HL-60/S4 treated with phorbol 12-myristate 13-acetate at 8.2 ng/mL for 4 days and 3 days (cell line): ENCODE data around the gene CCDC51.
"Not testable (repeated sequence)": the region's sequence is repeated elsewhere in the genome, so short reads cannot be mapped to it uniquely, and the experiment has no call there.

Experiments
- in situ Hi-C: fragments of 300-500 bp; cut with MboI; formaldehyde crosslinking; loops from 2 replicates; pipeline ENCODE4 v1.15.0; 2022; ENCODE audit warnings: low sequenced_read_pairs

Gene CCDC51

GRCh38 chr3:48466386-48467109 lies 26.6 kb upstream of the CCDC51 start:
- in situ Hi-C loops = no loop called here

DNA sequence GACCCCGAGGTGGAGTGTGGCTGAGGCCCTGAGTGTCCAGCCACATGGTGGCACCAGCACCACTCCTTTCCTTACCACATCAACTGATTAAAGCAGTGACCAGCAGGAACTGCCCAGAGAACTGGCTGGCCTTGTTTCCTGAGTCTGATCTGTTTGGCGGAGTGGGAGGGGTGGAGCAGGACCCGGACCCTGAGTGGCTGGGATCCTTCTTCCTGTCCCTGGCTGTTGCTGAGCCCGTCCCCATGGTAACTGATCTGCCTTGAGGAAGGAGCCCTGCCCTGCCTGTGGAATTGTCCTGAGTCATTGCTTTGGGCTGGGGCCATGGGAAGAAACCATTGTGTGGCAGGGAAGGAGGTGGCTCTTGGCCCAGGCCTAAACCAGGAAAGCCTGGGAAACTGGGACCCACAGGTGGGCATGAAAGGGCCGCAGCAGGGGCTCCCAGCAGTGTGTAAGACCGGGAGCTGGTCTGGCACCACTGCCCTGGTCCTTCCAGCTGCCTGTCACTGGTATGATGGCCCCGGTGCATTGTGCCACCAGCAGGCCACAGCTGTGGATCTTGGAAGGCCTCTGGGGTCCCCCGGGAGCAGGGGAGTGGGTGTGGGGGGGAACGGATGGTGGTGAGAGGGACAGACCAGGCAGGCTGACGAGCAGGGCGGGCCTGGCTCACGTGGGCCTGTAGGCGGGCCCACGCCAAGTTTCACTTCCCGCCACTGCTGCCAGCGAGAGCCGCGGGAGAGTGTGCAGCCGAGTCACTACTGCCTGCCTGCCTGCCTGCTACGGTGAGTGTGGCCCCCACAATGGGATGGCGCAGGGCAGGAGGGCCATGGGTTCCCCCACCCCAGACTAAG lies 25.8 kb upstream of the CCDC51 start:
- in situ Hi-C loops = no loop called here

GRCh38 chr3:48465237-48465530 lies 25.3 kb upstream of the CCDC51 start:
- in situ Hi-C loops = no loop called here

- in situ Hi-C loops = no loop called here
Measured at GRCh38 chr3:48464713-48465221, 24.8 kb upstream of the CCDC51 start.

DNA sequence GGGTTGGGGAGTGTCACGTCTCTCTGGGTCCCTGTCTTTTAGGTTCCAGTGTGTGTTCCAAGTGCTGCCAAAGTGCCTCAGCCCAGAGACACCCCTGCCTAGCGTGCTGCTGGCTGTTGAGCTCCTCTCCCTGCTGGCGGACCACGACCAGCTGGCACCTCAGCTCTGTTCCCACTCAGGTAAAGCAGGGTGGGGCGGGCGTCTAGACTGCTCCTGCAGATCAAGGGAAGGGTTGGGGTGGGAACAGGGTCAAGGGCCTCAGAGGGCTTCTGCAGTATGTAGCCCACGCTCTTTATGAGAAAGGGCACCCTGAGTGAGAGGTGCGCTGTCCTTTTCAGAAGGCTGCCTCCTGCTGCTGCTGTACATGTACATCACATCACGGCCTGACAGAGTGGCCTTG lies 23.8 kb upstream of the CCDC51 start:
- in situ Hi-C loops = no loop called here

DNA sequence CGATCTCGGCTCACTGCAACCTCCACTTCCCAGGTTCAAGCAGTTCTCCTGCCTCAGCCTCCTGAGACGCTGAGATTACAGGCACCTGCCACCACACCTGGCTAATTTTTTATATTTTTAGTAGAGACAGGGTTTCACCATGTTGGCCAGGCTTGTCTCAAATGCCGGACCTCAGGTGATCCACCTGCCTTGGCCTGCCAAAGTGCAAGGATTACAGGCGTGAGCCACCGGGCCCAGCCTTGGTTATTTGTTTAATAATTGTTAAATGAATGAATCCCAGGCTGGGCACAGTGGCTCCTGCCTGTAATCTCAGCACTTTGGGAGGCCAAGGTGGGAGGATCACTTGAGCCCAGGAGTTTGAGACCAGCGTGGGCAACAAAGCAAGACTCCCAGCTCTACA lies 21.8 kb upstream of the CCDC51 start:
- in situ Hi-C loops = not testable (repeated sequence)

DNA sequence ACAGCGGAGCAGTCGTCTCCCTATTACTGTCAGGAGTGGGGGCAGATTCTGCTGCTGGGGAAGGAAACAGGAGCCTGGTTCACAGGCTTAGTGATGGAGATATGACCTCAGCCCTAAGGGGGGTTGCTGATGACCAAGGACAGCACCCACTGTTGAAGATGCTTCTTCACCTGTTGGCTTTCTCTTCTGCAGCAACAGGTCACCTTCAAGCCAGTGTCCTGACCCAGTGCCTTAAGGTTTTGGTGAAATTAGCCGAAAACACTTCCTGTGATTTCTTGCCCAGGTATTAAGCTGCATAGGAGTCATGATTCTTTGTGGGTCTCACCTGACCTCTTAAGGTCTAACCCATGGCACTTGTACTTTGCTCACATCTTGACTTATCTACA lies 20.6 kb upstream of the CCDC51 start:
- in situ Hi-C loops = no loop called here

- in situ Hi-C loops = no loop called here
Measured at GRCh38 chr3:48459773-48460516, 20.0 kb upstream of the CCDC51 start.

GRCh38 chr3:48459331-48459730 lies 19.4 kb upstream of the CCDC51 start:
- in situ Hi-C loops = no loop called here

GRCh38 chr3:48456456-48456855 lies 16.5 kb upstream of the CCDC51 start:
- in situ Hi-C loops = no loop called here

DNA sequence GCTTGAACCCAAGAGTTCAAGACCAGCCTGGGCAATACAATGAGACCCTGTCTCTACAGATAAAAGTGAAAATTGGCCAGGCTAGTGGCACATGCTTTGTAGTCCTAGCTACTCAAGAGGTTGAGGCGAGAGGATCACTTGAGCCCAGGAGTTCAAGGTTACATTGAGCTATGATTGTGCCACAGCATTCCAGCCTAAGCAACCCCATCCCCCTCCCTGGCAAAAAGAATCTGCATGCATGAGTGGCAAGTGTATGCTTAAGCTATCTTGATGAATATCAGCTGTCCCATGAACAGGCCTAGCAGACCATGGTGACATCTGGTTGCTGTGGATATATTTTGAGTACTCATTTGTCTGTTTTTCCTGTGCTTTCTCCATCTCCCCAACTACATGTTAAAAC lies 11.4 kb upstream of the CCDC51 start:
- in situ Hi-C loops = no loop called here

DNA sequence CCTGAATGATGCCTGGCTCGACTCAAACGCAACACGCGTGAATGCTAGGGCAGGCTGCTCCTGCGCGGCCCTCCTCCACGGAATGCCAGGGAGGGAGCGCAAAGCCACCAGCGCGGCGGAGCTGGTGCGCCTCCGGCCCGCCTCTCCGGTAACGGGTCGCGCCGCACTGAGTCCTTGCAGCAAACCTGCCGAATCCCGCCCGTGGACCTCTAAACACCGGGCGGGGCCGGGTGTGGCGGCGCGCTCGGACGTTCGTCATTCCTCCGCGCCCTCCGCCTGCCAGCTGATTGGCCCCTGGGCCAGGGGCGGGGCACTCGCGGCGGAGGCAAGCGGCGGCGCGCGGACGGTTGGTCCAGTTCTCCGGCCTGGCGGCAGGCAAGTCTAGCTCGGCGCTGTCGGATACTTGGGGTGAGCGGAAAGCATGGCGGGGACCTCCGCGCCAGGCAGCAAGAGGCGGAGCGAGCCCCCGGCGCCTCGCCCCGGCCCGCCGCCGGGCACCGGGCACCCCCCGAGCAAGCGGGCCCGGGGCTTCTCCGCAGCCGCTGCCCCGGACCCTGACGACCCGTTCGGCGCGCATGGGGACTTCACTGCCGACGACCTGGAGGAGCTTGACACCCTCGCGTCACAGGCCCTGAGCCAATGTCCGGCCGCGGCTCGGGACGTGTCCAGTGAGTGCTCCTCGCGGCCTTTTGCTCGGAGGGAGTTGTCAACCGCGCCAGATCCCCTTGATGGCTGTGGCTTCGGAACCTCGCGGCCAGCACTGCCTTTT lies 6.7 kb upstream of the CCDC51 start, which contains the start of gene ATRIP:
ATRIP (plus strand) TSS at position 313 of the 769 bp plus-strand sequence; CDS start at position 422, 109 bp downstream.
- in situ Hi-C loops = loop anchor here (25.0 kb wide), 1 partner anchor 184 kb away; no protein-coding TSS in a partner anchor

GRCh38 chr3:48446043-48446424 lies 6.1 kb upstream of the CCDC51 start:
- in situ Hi-C loops = loop anchor here (25.0 kb wide), 1 partner anchor 184 kb away; no protein-coding TSS in a partner anchor

GRCh38 chr3:48445277-48445882 lies 5.5 kb upstream of the CCDC51 start:
- in situ Hi-C loops = loop anchor here (25.0 kb wide), 1 partner anchor 183 kb away; no protein-coding TSS in a partner anchor

- in situ Hi-C loops = loop anchor here (25.0 kb wide), 1 partner anchor 180 kb away; no protein-coding TSS in a partner anchor
Measured at GRCh38 chr3:48441940-48442339, 2.0 kb upstream of the CCDC51 start.

- in situ Hi-C loops = loop anchor here (25.0 kb wide), 1 partner anchor 178 kb away; no protein-coding TSS in a partner anchor
Measured at GRCh38 chr3:48440590-48440958, 655 bp upstream of the CCDC51 start.

- in situ Hi-C loops = loop anchor here (25.0 kb wide), 1 partner anchor 176 kb away; no protein-coding TSS in a partner anchor
Measured at GRCh38 chr3:48437812-48438211, 2.1 kb downstream of the CCDC51 start.

DNA sequence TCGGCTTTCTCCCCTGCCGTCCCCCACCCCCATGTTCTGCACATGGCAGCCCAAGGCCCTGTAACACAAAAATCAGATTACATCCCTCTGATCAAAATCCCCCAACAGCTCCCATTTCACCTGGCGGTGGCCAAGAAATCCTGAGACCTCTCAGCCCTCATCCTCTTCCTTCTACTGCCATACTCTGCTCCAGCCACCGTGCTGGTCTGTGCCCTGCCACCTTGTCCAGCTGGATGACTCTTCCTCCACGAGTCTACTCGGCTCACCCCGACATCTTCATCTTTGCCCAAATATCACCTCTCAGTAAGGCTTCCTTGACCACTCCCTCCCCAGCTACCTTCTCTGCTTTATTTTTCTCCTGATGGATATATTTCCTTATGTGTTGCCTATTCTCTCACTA lies 3.1 kb downstream of the CCDC51 start:
- in situ Hi-C loops = loop anchor here (25.0 kb wide), 1 partner anchor 175 kb away; no protein-coding TSS in a partner anchor

- in situ Hi-C loops = loop anchor here (25.0 kb wide), 1 partner anchor 174 kb away; no protein-coding TSS in a partner anchor
Measured at GRCh38 chr3:48436477-48436787, 3.5 kb downstream of the CCDC51 start.
